HepG2 (cell line): ENCODE results near the gene SLC2A8. TPM values are rescaled to one million over a fixed set of nuclear protein-coding genes. Genes with fewer than 3 reads are reported as not detected.

Experiments used
- CREM ChIP-seq, 2 experiments: sonication (generic) in 1 of 2; formaldehyde crosslinking in 1 of 2; IDR thresholded peaks; 2 replicates each; pipeline versions ENCODE4 v1.4.0 to v1.6.1; 2016 to 2020; ENCODE audit warnings: antibody characterized with exemption in 1 of 2, mild to moderate bottlenecking in 1 of 2, missing genetic modification reagents in 1 of 2
- HMG20B ChIP-seq: conservative IDR thresholded peaks from 2 replicates; pipeline ENCODE4 v1.6.1; 2016; ENCODE audit warnings: missing genetic modification reagents, missing compliant biosample characterization
- KLF13 ChIP-seq: sonication (generic); formaldehyde crosslinking; IDR thresholded peaks from 2 replicates; pipeline ENCODE4 v1.4.0; 2020; ENCODE audit warnings: mild to moderate bottlenecking, missing genetic modification reagents
- RFXANK ChIP-seq: IDR thresholded peaks from 2 replicates; pipeline ENCODE4 v1.6.1; 2016
- SMARCE1 ChIP-seq: fragments of 450-650 bp; IDR thresholded peaks from 2 replicates; pipeline ENCODE4 v1.6.1; 2017; ENCODE audit warnings: borderline replicate concordance
- SOX5 ChIP-seq: IDR thresholded peaks from 2 replicates; pipeline ENCODE4 v1.6.1; 2016; ENCODE audit warnings: borderline replicate concordance
- ZBTB1 ChIP-seq: sonication (generic); formaldehyde crosslinking; IDR thresholded peaks from 2 replicates; pipeline ENCODE4 v1.4.0; 2020; ENCODE audit warnings: missing genetic modification reagents, borderline replicate concordance
- ZC3H4 ChIP-seq: sonication (generic); formaldehyde crosslinking; IDR thresholded peaks from 2 replicates; pipeline ENCODE4 v1.4.0; 2020; ENCODE audit warnings: missing genetic modification reagents, borderline replicate concordance
- ZFP41 ChIP-seq: sonication (generic); formaldehyde crosslinking; IDR thresholded peaks from 2 replicates; pipeline ENCODE4 v1.4.0; 2020; ENCODE audit warnings: mild to moderate bottlenecking, missing genetic modification reagents, borderline replicate concordance
- ZNF124 ChIP-seq: sonication (generic); formaldehyde crosslinking; IDR thresholded peaks from 2 replicates; pipeline ENCODE4 v1.4.0; 2020; ENCODE audit warnings: missing genetic modification reagents
- ZNF598 ChIP-seq: sonication (generic); formaldehyde crosslinking; IDR thresholded peaks from 2 replicates; pipeline ENCODE4 v1.5.1; 2020; ENCODE audit warnings: mild to moderate bottlenecking, missing genetic modification reagents, borderline replicate concordance
- polyA plus RNA-seq, 8 experiments: library from polyadenylated mRNA; depleted of rRNA in 3 of 8; stranded (reverse) in 7 of 8; unstranded in 1 of 8; fragments of >200 nt; fragmentation: Illumina TruSeq in 4 of 8; extraction: Trizol in 4 of 8; gene quantifications; 2 replicates each; pipeline versions ENCODE4 v1.2.1 to v1.2.3, GENCODE V29; 2011 to 2016; ENCODE audit warnings: low read depth in 4 of 8, missing spikeins in 1 of 8, mixed read lengths in 1 of 8; ENCODE audit not compliant: insufficient read depth in 1 of 8
- total RNA-seq, 5 experiments: library from RNA; depleted of rRNA; stranded (reverse); fragments of >200 nt; fragmentation: Illumina TruSeq; extraction: Trizol; gene quantifications; 2 replicates each; pipeline ENCODE4 v1.2.3, GENCODE V29; 2016; ENCODE audit warnings: low read depth in 1 of 5
- TF ChIP-seq, protein P1 (sequence below): sonication (generic); formaldehyde crosslinking; IDR thresholded peaks from 2 replicates; pipeline ENCODE4 v1.5.1; 2020; ENCODE audit warnings: mild to moderate bottlenecking, missing genetic modification reagents

SLC2A8 gene
- total and polyA plus RNA-seq, 2 of the 13 experiments (the other 11 are each of a cell fraction or from before 2014, with no cell fraction given), result 22.6 to 48.6 TPM

DNA sequence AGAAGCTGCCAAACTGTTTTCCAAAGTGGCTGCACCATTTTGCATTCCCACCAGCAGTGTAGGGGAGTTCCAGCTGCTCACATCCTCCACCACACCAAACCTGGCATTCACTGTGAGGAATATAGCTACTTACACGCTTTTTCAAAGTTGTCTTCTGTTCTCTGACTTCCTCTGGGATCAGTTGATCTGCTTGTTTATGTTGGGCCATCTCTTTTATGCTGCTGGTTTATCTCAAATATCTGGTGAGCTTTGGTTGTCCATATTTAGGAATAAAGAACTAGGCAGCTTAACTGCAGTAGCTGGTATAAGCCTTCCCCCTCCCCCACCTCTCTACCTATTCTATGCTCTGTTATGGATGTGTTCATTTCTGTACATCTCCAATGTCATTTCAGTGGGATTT, 18.7 kb downstream of the SLC2A8 start (continued):
- TF ChIP-seq CREM (IDR thresholded peaks at IDR 0.05) (no peak), CREM (CRISPR knock-in tag; IDR thresholded peaks at IDR 0.05) (no peak), ZNF598 (CRISPR knock-in tag) (no peak), SOX5 (CRISPR knock-in tag) (no peak), ZC3H4 (no peak), RFXANK (CRISPR knock-in tag) (no peak), ZBTB1 (CRISPR knock-in tag) (no peak), HMG20B (no peak), ZFP41 (CRISPR knock-in tag) (no peak), KLF13 (CRISPR knock-in tag) (no peak), SMARCE1 (no peak), ZNF124 (no peak)
- TF ChIP-seq, protein P1, sequence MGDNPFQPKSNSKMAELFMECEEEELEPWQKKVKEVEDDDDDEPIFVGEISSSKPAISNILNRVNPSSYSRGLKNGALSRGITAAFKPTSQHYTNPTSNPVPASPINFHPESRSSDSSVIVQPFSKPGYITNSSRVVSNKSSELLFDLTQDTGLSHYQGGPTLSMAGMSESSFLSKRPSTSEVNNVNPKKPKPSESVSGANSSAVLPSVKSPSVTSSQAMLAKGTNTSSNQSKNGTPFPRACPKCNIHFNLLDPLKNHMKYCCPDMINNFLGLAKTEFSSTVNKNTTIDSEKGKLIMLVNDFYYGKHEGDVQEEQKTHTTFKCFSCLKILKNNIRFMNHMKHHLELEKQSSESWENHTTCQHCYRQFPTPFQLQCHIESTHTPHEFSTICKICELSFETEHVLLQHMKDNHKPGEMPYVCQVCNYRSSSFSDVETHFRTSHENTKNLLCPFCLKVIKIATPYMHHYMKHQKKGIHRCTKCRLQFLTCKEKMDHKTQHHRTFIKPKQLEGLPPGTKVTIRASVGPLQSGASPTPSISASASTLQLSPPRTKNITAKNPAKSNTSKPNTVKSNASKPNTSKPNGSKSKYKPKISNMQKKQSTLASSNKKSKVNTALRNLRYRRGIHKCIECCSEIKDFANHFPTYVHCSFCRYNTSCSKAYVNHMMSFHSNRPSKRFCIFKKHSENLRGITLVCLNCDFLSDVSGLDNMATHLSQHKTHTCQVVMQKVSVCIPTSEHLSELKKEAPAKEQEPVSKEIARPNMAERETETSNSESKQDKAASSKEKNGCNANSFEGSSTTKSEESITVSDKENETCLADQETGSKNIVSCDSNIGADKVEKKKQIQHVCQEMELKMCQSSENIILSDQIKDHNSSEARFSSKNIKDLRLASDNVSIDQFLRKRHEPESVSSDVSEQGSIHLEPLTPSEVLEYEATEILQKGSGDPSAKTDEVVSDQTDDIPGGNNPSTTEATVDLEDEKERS, result no peak
